ENCODE data around the gene PANX1.

Gene PANX1

GRCh38 chr11:94128746-94129511 lies at the start of gene PANX1:
TSS of gene PANX1 (plus strand) at chr11:94128841. CDS start at chr11:94129313, 472 bp downstream.
- Histone ChIP-seq H3K36me3 (ENCODE audit: control insufficient read depth, insufficient read depth, low read length) (no peaks in the 10 kb centered on the region), H3K9ac (ENCODE audit: low read length) (peak within 1 kb of the TSS; percentile 99), H3K4me1 (ENCODE audit: control insufficient read depth, insufficient read depth, low read length) (peaks cover 43% of the 10 kb centered on the region), H3K27ac (ENCODE audit: low read depth, low read length) (peak within 1 kb of the TSS; percentile 87), H3K4me3 (ENCODE audit: low read depth, low read length) (peak within 1 kb of the TSS; percentile 99), H3K9me3 (ENCODE audit: control insufficient read depth, insufficient read depth, low read depth, low read length) (peaks cover 10% of the 10 kb centered on the region), H3K27me3 (ENCODE audit: control insufficient read depth, insufficient read depth, low read length) (no peaks in the 10 kb centered on the region)

- H3K4me3 ChIP-seq (ENCODE audit: low read depth, low read length): no peak overlapping the region
- H3K9me3 ChIP-seq (ENCODE audit: control insufficient read depth, insufficient read depth, low read depth, low read length): no peaks in the 10 kb centered on the region
- no peaks in the 10 kb centered on the region for H3K36me3 ChIP-seq (ENCODE audit: control insufficient read depth, insufficient read depth, low read length)
- no peaks in the 10 kb centered on the region for H3K27me3 ChIP-seq (ENCODE audit: control insufficient read depth, insufficient read depth, low read length)
- H3K9ac ChIP-seq (ENCODE audit: low read length): no peak overlapping the region
- H3K27ac ChIP-seq (ENCODE audit: low read depth, low read length): no peak overlapping the region
- no peaks in the 10 kb centered on the region for H3K4me1 ChIP-seq (ENCODE audit: control insufficient read depth, insufficient read depth, low read length)
These were observed 44.5 kb upstream of the PANX1 start for GRCh38 chr11:94084164-94084563.

GRCh38 chr11:94088906-94089305 lies 39.7 kb upstream of the PANX1 start:
- H3K9me3 ChIP-seq (ENCODE audit: control insufficient read depth, insufficient read depth, low read depth, low read length): no peaks in the 10 kb centered on the region
- no peaks in the 10 kb centered on the region for H3K4me1 ChIP-seq (ENCODE audit: control insufficient read depth, insufficient read depth, low read length)
- no peaks in the 10 kb centered on the region for H3K27me3 ChIP-seq (ENCODE audit: control insufficient read depth, insufficient read depth, low read length)
- no peak overlapping the region for H3K27ac ChIP-seq (ENCODE audit: low read depth, low read length)
- no peak overlapping the region for H3K4me3 ChIP-seq (ENCODE audit: low read depth, low read length)
- no peak overlapping the region for H3K9ac ChIP-seq (ENCODE audit: low read length)
- H3K36me3 ChIP-seq (ENCODE audit: control insufficient read depth, insufficient read depth, low read length): no peaks in the 10 kb centered on the region

GRCh38 chr11:94089341-94089740 lies 39.3 kb upstream of the PANX1 start:
- Histone ChIP-seq H3K36me3 (ENCODE audit: control insufficient read depth, insufficient read depth, low read length) (no peaks in the 10 kb centered on the region), H3K9ac (ENCODE audit: low read length) (no peak overlapping the region), H3K4me3 (ENCODE audit: low read depth, low read length) (no peak overlapping the region), H3K9me3 (ENCODE audit: control insufficient read depth, insufficient read depth, low read depth, low read length) (no peaks in the 10 kb centered on the region), H3K27me3 (ENCODE audit: control insufficient read depth, insufficient read depth, low read length) (no peaks in the 10 kb centered on the region), H3K4me1 (ENCODE audit: control insufficient read depth, insufficient read depth, low read length) (no peaks in the 10 kb centered on the region), H3K27ac (ENCODE audit: low read depth, low read length) (no peak overlapping the region)

GRCh38 chr11:94090401-94090800 lies 38.2 kb upstream of the PANX1 start:
- no peaks in the 10 kb centered on the region for H3K9me3 ChIP-seq (ENCODE audit: control insufficient read depth, insufficient read depth, low read depth, low read length)
- no peaks in the 10 kb centered on the region for H3K36me3 ChIP-seq (ENCODE audit: control insufficient read depth, insufficient read depth, low read length)
- no peaks in the 10 kb centered on the region for H3K4me1 ChIP-seq (ENCODE audit: control insufficient read depth, insufficient read depth, low read length)
- no peak overlapping the region for H3K27ac ChIP-seq (ENCODE audit: low read depth, low read length)
- H3K27me3 ChIP-seq (ENCODE audit: control insufficient read depth, insufficient read depth, low read length): no peaks in the 10 kb centered on the region
- no peak overlapping the region for H3K9ac ChIP-seq (ENCODE audit: low read length)
- H3K4me3 ChIP-seq (ENCODE audit: low read depth, low read length): no peak overlapping the region

- Histone ChIP-seq H3K9me3 (ENCODE audit: control insufficient read depth, insufficient read depth, low read depth, low read length) (no peaks in the 10 kb centered on the region), H3K27me3 (ENCODE audit: control insufficient read depth, insufficient read depth, low read length) (no peaks in the 10 kb centered on the region), H3K4me3 (ENCODE audit: low read depth, low read length) (no peak overlapping the region), H3K4me1 (ENCODE audit: control insufficient read depth, insufficient read depth, low read length) (no peaks in the 10 kb centered on the region), H3K36me3 (ENCODE audit: control insufficient read depth, insufficient read depth, low read length) (no peaks in the 10 kb centered on the region), H3K9ac (ENCODE audit: low read length) (no peak overlapping the region), H3K27ac (ENCODE audit: low read depth, low read length) (no peak overlapping the region)
These were observed 37.5 kb upstream of the PANX1 start for GRCh38 chr11:94091091-94091490.

- no peaks in the 10 kb centered on the region for H3K27me3 ChIP-seq (ENCODE audit: control insufficient read depth, insufficient read depth, low read length)
- no peaks in the 10 kb centered on the region for H3K4me1 ChIP-seq (ENCODE audit: control insufficient read depth, insufficient read depth, low read length)
- no peak overlapping the region for H3K4me3 ChIP-seq (ENCODE audit: low read depth, low read length)
- H3K9ac ChIP-seq (ENCODE audit: low read length): no peak overlapping the region
- peaks cover 8% of the 10 kb centered on the region; the same call in 1 of the 2 replicates for H3K9me3 ChIP-seq (ENCODE audit: control insufficient read depth, insufficient read depth, low read depth, low read length)
- H3K36me3 ChIP-seq (ENCODE audit: control insufficient read depth, insufficient read depth, low read length): no peaks in the 10 kb centered on the region
- H3K27ac ChIP-seq (ENCODE audit: low read depth, low read length): no peak overlapping the region
These were observed 28.4 kb upstream of the PANX1 start for GRCh38 chr11:94100253-94100652.

GRCh38 chr11:94103471-94103870 lies 25.2 kb upstream of the PANX1 start:
- Histone ChIP-seq H3K4me1 (ENCODE audit: control insufficient read depth, insufficient read depth, low read length) (peaks cover 3% of the 10 kb centered on the region; the same call in 1 of the 2 replicates), H3K27ac (ENCODE audit: low read depth, low read length) (no peak overlapping the region), H3K36me3 (ENCODE audit: control insufficient read depth, insufficient read depth, low read length) (no peaks in the 10 kb centered on the region), H3K9ac (ENCODE audit: low read length) (no peak overlapping the region), H3K9me3 (ENCODE audit: control insufficient read depth, insufficient read depth, low read depth, low read length) (peaks cover 8% of the 10 kb centered on the region; the same call in 1 of the 2 replicates), H3K27me3 (ENCODE audit: control insufficient read depth, insufficient read depth, low read length) (no peaks in the 10 kb centered on the region), H3K4me3 (ENCODE audit: low read depth, low read length) (no peak overlapping the region)

- Histone ChIP-seq H3K27ac (ENCODE audit: low read depth, low read length) (no peak overlapping the region), H3K36me3 (ENCODE audit: control insufficient read depth, insufficient read depth, low read length) (no peaks in the 10 kb centered on the region), H3K27me3 (ENCODE audit: control insufficient read depth, insufficient read depth, low read length) (no peaks in the 10 kb centered on the region), H3K9me3 (ENCODE audit: control insufficient read depth, insufficient read depth, low read depth, low read length) (peaks cover 6% of the 10 kb centered on the region; the same call in 1 of the 2 replicates), H3K4me1 (ENCODE audit: control insufficient read depth, insufficient read depth, low read length) (peaks cover 3% of the 10 kb centered on the region; the same call in 1 of the 2 replicates), H3K4me3 (ENCODE audit: low read depth, low read length) (no peak overlapping the region), H3K9ac (ENCODE audit: low read length) (no peak overlapping the region)
These were observed 23.9 kb upstream of the PANX1 start for GRCh38 chr11:94104734-94105133.

GRCh38 chr11:94106716-94107115 lies 21.9 kb upstream of the PANX1 start:
- Histone ChIP-seq H3K4me3 (ENCODE audit: low read depth, low read length) (no peak overlapping the region), H3K9me3 (ENCODE audit: control insufficient read depth, insufficient read depth, low read depth, low read length) (no peaks in the 10 kb centered on the region), H3K9ac (ENCODE audit: low read length) (no peak overlapping the region), H3K27me3 (ENCODE audit: control insufficient read depth, insufficient read depth, low read length) (no peaks in the 10 kb centered on the region), H3K36me3 (ENCODE audit: control insufficient read depth, insufficient read depth, low read length) (no peaks in the 10 kb centered on the region), H3K4me1 (ENCODE audit: control insufficient read depth, insufficient read depth, low read length) (peaks cover 3% of the 10 kb centered on the region; the same call in 1 of the 2 replicates), H3K27ac (ENCODE audit: low read depth, low read length) (no peak overlapping the region)

- no peaks in the 10 kb centered on the region for H3K27me3 ChIP-seq (ENCODE audit: control insufficient read depth, insufficient read depth, low read length)
- no peak overlapping the region for H3K9ac ChIP-seq (ENCODE audit: low read length)
- no peaks in the 10 kb centered on the region for H3K36me3 ChIP-seq (ENCODE audit: control insufficient read depth, insufficient read depth, low read length)
- H3K4me1 ChIP-seq (ENCODE audit: control insufficient read depth, insufficient read depth, low read length): peaks cover 3% of the 10 kb centered on the region; the same call in 1 of the 2 replicates
- H3K4me3 ChIP-seq (ENCODE audit: low read depth, low read length): no peak overlapping the region
- H3K9me3 ChIP-seq (ENCODE audit: control insufficient read depth, insufficient read depth, low read depth, low read length): no peaks in the 10 kb centered on the region
- no peak overlapping the region for H3K27ac ChIP-seq (ENCODE audit: low read depth, low read length)
These were observed 21.3 kb upstream of the PANX1 start for GRCh38 chr11:94107363-94107762.

All from HUES6 (cell line).